Left kidney (tissue), 1 donor: ENCODE measurements around the gene ZDHHC15. TPM values are rescaled to one million over a fixed set of nuclear protein-coding genes. Genes with fewer than 3 reads are reported as not detected.

Experiments
- polyA plus RNA-seq: library from polyadenylated mRNA; unstranded; fragments of 120-200 nt; gene quantifications from one replicate; pipeline ENCODE4 v1.2.1, GENCODE V29; 2013; ENCODE audit not compliant: insufficient read length

Gene ZDHHC15
- polyA plus RNA-seq, 1 donor, result 9.1 TPM

Other genes with a start within 250 kb of the ZDHHC15 start
- gene UPRT, start 249.0 kb downstream of the ZDHHC15 start, polyA plus RNA-seq, result 17.4 TPM